Measurements from ENCODE around the gene TEX22.

Gene TEX22

DNA sequence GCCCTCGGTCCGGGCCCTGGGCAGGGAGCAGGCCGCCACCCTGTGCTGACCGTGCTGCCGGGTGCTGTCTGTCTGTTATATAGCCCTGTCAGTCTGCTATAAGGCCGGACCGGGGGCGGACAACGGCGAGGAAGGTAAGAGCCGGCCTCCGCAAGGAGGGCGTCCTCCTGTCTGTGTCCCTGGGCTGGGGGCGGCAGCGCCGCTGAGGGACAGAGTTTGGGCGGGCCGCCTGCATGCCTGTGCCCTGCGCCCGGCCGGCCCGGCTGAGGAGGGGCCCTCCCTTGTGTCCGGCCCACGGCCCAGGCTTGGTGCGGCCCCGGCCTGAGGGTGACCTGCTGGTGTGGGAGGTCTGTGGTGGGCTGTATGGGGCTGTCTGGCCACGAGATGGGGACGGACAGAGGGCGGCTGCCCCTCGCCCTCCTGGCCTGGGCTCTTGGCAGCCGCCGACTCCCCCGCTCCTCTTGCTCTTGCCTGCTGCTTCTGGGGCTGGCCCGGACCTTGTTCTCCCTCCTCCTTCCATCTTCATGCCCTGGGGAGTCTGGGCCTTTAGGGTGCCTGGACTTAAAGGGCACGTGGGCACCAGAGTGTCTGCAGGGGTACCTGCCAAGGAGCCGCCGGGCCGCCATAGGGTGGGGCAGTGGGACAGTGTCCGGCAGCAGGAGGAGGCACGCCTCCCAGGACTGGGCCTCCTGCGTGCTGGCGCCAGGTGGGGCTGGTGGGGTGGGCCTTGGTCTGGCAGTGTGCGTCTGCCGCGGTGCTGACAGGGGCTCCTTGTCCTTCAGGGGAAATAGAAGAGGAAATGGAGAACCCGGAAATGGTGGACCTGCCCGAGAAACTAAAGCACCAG, 51.2 kb downstream of the TEX22 start:
- ChIA-PET POLR2A (no interaction called here), CTCF (interaction anchor here (0.9 to 1.6 kb wide), 5 partner anchors 12 to 78 kb away, joined by 3 to 5 read pairs (median 3); no protein-coding TSS in a partner anchor)
- H3K36me3 ChIP-seq (ENCODE audit: control insufficient read depth in 4 of 4, insufficient read depth in 4 of 4, low read length in 3 of 4) = peaks cover 3 to 75% (median 46%) of the 10 kb centered on the region in 4 experiments
- no peak overlapping the region for H3K27ac ChIP-seq (ENCODE audit: insufficient read depth in 1 of 2, low read depth in 1 of 2, low read length in 2 of 2, poor library complexity in 1 of 2, severe bottlenecking in 2 of 2)
- H3K4me3 ChIP-seq (ENCODE audit: control insufficient read depth in 1 of 7, extremely low read depth in 1 of 7, insufficient read depth in 4 of 7, low read depth in 2 of 7, low read length in 6 of 7) = no peak overlapping the region
- no peak for DNase-seq
- 99% methylated on average over 35 of the region's 47 CpGs for WGBS (ENCODE audit: insufficient coverage)
- no peaks in the 10 kb centered on the region for H3K9me3 ChIP-seq (ENCODE audit: control extremely low read depth in 1 of 5, control insufficient read depth in 4 of 5, insufficient read depth in 2 of 5, low read depth in 1 of 5, low read length in 4 of 5)
- H3K27me3 ChIP-seq (replicated peaks in 2 of 5; ENCODE audit: control insufficient read depth in 4 of 5, insufficient read depth in 5 of 5, low read length in 4 of 5) = no peaks in the 10 kb centered on the region
- no peaks in the 10 kb centered on the region for H3K4me1 ChIP-seq (ENCODE audit: control extremely low read depth in 1 of 4, control insufficient read depth in 4 of 4, insufficient read depth in 4 of 4, low read length in 3 of 4)

DNA sequence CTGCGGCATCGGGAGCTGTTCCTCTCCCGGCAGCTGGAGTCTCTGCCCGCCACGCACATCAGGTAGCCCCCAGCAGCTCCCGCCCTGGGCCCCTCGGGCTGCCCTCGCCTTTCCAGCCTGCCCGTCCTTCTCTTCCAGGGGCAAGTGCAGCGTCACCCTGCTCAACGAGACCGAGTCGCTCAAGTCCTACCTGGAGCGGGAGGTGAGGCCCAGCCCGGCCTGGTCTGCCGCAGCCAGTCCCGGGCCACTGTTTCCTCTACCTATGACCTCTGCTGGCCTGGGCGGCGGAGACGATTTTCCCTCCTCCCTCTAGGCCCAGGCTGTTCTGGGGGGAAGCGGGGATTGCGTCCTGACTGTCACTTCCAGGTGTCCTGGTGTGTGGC, 51.8 kb downstream of the TEX22 start:
- Histone ChIP-seq H3K36me3 (ENCODE audit: control insufficient read depth in 4 of 4, insufficient read depth in 4 of 4, low read length in 3 of 4) (peaks cover 3 to 73% (median 48%) of the 10 kb centered on the region in 4 experiments), H3K27me3 (replicated peaks in 2 of 5; ENCODE audit: control insufficient read depth in 4 of 5, insufficient read depth in 5 of 5, low read length in 4 of 5) (no peaks in the 10 kb centered on the region), H3K4me3 (ENCODE audit: control insufficient read depth in 1 of 7, extremely low read depth in 1 of 7, insufficient read depth in 4 of 7, low read depth in 2 of 7, low read length in 6 of 7) (no peak overlapping the region), H3K4me1 (ENCODE audit: control extremely low read depth in 1 of 4, control insufficient read depth in 4 of 4, insufficient read depth in 4 of 4, low read length in 3 of 4) (no peaks in the 10 kb centered on the region), H3K9me3 (ENCODE audit: control extremely low read depth in 1 of 5, control insufficient read depth in 4 of 5, insufficient read depth in 2 of 5, low read depth in 1 of 5, low read length in 4 of 5) (no peaks in the 10 kb centered on the region), H3K27ac (ENCODE audit: insufficient read depth in 1 of 2, low read depth in 1 of 2, low read length in 2 of 2, poor library complexity in 1 of 2, severe bottlenecking in 2 of 2) (no peak overlapping the region)
- CTCF ChIA-PET = interaction anchor here (0.9 to 1.6 kb wide), 5 partner anchors 13 to 79 kb away, joined by 3 to 5 read pairs (median 3); no protein-coding TSS in a partner anchor
- over 99% methylated on average over 20 of the region's 22 CpGs for WGBS (ENCODE audit: insufficient coverage)
- POLR2A ChIA-PET = no interaction called here
- DNase-seq = no peak

DNA sequence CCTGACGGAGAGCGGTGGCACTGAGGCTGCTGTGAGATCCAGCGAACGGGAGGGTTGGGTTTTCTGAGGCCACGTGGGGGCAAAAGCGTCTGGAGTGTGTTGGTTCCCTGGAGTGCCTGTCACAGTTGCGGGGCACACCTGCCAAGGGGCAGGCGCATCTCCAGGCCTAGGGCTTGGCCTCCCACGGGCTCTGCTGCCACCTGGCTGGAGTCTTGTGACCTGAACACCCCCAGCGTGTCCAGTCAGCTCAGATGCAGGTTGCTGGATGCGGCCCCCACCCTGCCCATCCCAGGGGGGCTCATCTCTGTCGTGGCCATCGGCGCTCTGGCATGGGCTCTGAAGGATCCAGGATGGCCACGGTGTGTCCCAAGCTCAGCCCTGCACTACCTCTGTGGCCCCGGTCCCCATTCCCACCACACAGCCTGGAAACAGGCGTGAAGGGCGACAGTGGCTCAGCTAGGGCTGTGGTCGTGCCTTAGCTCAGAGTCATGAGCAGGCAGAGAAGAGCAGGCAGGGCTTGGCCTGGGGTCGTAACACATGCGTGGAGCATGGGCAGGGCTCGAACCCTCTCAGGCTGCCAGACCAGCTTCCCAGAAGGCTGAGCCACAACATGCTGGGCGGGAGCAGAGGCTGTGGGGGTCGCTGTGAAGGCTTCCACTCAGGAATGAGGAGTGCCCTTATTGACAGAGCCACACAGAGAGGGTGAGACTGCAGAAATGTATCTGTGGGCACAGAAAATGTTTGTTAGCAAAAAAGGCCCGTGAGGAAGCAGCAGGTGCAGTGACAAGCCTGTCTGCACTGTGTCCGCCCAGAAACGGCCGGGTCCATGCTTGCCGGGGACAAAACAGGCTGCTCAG, 52.8 kb downstream of the TEX22 start:
- 95% methylated on average over 27 of the region's 29 CpGs for WGBS (ENCODE audit: insufficient coverage)
- POLR2A ChIA-PET = no interaction called here
- no peak overlapping the region for H3K4me3 ChIP-seq (ENCODE audit: control insufficient read depth in 1 of 7, extremely low read depth in 1 of 7, insufficient read depth in 4 of 7, low read depth in 2 of 7, low read length in 6 of 7)

DNA sequence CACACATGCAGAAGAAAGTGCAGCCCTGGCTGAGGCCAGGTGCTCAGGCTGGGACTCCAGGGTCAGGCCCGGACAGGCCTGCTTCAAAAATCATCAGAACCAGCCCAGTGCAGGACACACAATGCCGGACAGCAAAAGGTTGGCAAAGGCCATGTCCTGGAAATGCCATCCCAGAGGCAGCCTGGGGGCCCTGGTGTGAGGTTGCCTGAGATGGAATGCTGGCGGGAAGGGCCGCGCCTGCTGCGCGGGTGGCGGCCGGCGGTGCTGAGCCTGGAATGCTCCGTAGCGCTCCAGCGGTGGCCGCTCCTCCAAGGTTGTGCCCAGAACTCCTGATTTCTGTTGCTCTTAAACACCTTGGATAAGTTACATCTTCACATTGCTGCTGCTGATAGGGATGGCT, 54.6 kb downstream of the TEX22 start:
- H3K27me3 ChIP-seq (replicated peaks in 2 of 5; ENCODE audit: control insufficient read depth in 4 of 5, insufficient read depth in 5 of 5, low read length in 4 of 5) = no peaks in the 10 kb centered on the region
- H3K4me3 ChIP-seq (ENCODE audit: control insufficient read depth in 1 of 7, extremely low read depth in 1 of 7, insufficient read depth in 4 of 7, low read depth in 2 of 7, low read length in 6 of 7) = no peak overlapping the region
- H3K9me3 ChIP-seq (ENCODE audit: control extremely low read depth in 1 of 5, control insufficient read depth in 4 of 5, insufficient read depth in 2 of 5, low read depth in 1 of 5, low read length in 4 of 5) = no peaks in the 10 kb centered on the region
- ChIA-PET POLR2A (no interaction called here), CTCF (interaction anchor here (0.7 to 2.2 kb wide), 6 partner anchors 18 to 84 kb away, joined by 3 to 9 read pairs (median 4); no protein-coding TSS in a partner anchor)
- DNase-seq = no peak
- H3K36me3 ChIP-seq (ENCODE audit: control insufficient read depth in 4 of 4, insufficient read depth in 4 of 4, low read length in 3 of 4) = peaks cover 3 to 77% (median 49%) of the 10 kb centered on the region in 4 experiments
- H3K27ac ChIP-seq (ENCODE audit: insufficient read depth in 1 of 2, low read depth in 1 of 2, low read length in 2 of 2, poor library complexity in 1 of 2, severe bottlenecking in 2 of 2) = no peak overlapping the region
- H3K4me1 ChIP-seq (ENCODE audit: control extremely low read depth in 1 of 4, control insufficient read depth in 4 of 4, insufficient read depth in 4 of 4, low read length in 3 of 4) = no peaks in the 10 kb centered on the region
- 87% methylated on average over 14 of the region's 14 CpGs for WGBS (ENCODE audit: insufficient coverage)

More for the DNA sequence above, 52.8 kb downstream of the TEX22 start:
- peaks cover 3 to 76% (median 51%) of the 10 kb centered on the region in 4 experiments for H3K36me3 ChIP-seq (ENCODE audit: control insufficient read depth in 4 of 4, insufficient read depth in 4 of 4, low read length in 3 of 4)
- no peaks in the 10 kb centered on the region for H3K9me3 ChIP-seq (ENCODE audit: control extremely low read depth in 1 of 5, control insufficient read depth in 4 of 5, insufficient read depth in 2 of 5, low read depth in 1 of 5, low read length in 4 of 5)
- H3K4me1 ChIP-seq (ENCODE audit: control extremely low read depth in 1 of 4, control insufficient read depth in 4 of 4, insufficient read depth in 4 of 4, low read length in 3 of 4) = no peaks in the 10 kb centered on the region
- no peak overlapping the region for H3K27ac ChIP-seq (ENCODE audit: insufficient read depth in 1 of 2, low read depth in 1 of 2, low read length in 2 of 2, poor library complexity in 1 of 2, severe bottlenecking in 2 of 2)
- DNase-seq = no peak
- CTCF ChIA-PET = interaction anchor here (0.9 to 2.0 kb wide), 4 partner anchors 20 to 39 kb away, joined by 3 to 5 read pairs (median 4); no protein-coding TSS in a partner anchor
- no peaks in the 10 kb centered on the region for H3K27me3 ChIP-seq (replicated peaks in 2 of 5; ENCODE audit: control insufficient read depth in 4 of 5, insufficient read depth in 5 of 5, low read length in 4 of 5)

DNA sequence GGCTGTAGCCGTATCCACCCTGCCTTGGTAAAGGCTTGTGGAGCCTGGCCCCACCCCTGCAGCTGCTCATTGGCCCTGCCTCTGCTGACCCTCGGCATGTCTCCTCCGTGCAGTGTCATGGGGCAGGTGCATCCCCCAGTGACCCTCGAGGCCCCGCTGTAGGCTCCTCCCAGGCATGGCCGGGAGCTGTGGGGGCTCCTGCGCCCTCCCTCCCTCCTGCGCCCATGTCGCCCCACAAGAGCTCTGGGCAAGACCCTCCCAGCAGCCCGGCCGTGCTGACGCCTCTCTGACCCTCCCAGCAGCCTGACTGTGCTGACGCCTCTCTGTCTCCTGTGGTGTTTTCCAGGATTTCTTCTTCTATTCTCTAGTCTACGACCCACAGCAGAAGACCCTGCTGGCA, 55.5 kb downstream of the TEX22 start:
- Histone ChIP-seq H3K27ac (ENCODE audit: insufficient read depth in 1 of 2, low read depth in 1 of 2, low read length in 2 of 2, poor library complexity in 1 of 2, severe bottlenecking in 2 of 2) (no peak overlapping the region), H3K4me3 (ENCODE audit: control insufficient read depth in 1 of 7, extremely low read depth in 1 of 7, insufficient read depth in 4 of 7, low read depth in 2 of 7, low read length in 6 of 7) (no peak overlapping the region), H3K27me3 (replicated peaks in 2 of 5; ENCODE audit: control insufficient read depth in 4 of 5, insufficient read depth in 5 of 5, low read length in 4 of 5) (no peaks in the 10 kb centered on the region), H3K36me3 (ENCODE audit: control insufficient read depth in 4 of 4, insufficient read depth in 4 of 4, low read length in 3 of 4) (peaks cover 3 to 82% (median 55%) of the 10 kb centered on the region in 4 experiments), H3K4me1 (ENCODE audit: control extremely low read depth in 1 of 4, control insufficient read depth in 4 of 4, insufficient read depth in 4 of 4, low read length in 3 of 4) (no peaks in the 10 kb centered on the region), H3K9me3 (ENCODE audit: control extremely low read depth in 1 of 5, control insufficient read depth in 4 of 5, insufficient read depth in 2 of 5, low read depth in 1 of 5, low read length in 4 of 5) (no peaks in the 10 kb centered on the region)
- ChIA-PET CTCF (interaction anchor here (0.9 to 2.2 kb wide), 2 partner anchors 17 to 19 kb away, joined by 3 to 9 read pairs; no protein-coding TSS in a partner anchor), POLR2A (no interaction called here)
- 97% methylated on average over 12 of the region's 14 CpGs for WGBS (ENCODE audit: insufficient coverage)
- no peak for DNase-seq

DNA sequence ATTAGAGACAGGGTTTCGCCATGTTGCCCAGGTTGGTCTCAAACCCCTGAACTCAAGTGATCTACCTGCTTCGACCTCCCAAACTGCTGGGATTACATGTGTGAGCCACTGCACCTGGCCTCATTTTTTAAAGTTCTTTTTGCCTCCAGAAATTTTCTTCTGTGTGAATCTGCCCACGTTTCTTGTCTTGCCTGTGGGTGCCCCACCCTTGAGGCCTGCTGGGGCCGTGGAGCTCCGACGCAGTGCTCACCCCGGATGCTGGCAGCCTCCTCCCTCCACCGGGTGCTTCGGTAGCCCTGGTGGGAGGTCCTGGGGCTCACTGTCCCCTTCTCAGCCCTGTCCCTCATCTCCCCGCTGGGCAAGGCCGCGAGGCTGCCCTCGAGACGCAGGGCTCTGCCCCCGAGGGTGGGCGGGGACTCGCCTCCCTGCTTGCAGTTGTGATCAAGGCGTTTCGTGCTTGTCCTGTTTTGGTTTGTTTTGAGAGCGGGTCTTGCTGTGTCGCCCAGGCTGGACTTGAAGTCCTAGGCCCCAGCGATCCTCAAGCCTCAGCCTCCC, 56.8 kb downstream of the TEX22 start:
- 96% methylated on average over 19 of the region's 22 CpGs for WGBS (ENCODE audit: insufficient coverage)
- Histone ChIP-seq H3K4me1 (ENCODE audit: control extremely low read depth in 1 of 4, control insufficient read depth in 4 of 4, insufficient read depth in 4 of 4, low read length in 3 of 4) (no peaks in the 10 kb centered on the region), H3K27ac (ENCODE audit: insufficient read depth in 1 of 2, low read depth in 1 of 2, low read length in 2 of 2, poor library complexity in 1 of 2, severe bottlenecking in 2 of 2) (no peak overlapping the region), H3K9me3 (ENCODE audit: control extremely low read depth in 1 of 5, control insufficient read depth in 4 of 5, insufficient read depth in 2 of 5, low read depth in 1 of 5, low read length in 4 of 5) (no peaks in the 10 kb centered on the region), H3K4me3 (ENCODE audit: control insufficient read depth in 1 of 7, extremely low read depth in 1 of 7, insufficient read depth in 4 of 7, low read depth in 2 of 7, low read length in 6 of 7) (no peak overlapping the region), H3K36me3 (ENCODE audit: control insufficient read depth in 4 of 4, insufficient read depth in 4 of 4, low read length in 3 of 4) (peaks cover 3 to 72% (median 51%) of the 10 kb centered on the region in 4 experiments), H3K27me3 (replicated peaks in 2 of 5; ENCODE audit: control insufficient read depth in 4 of 5, insufficient read depth in 5 of 5, low read length in 4 of 5) (no peaks in the 10 kb centered on the region)
- POLR2A ChIA-PET = no interaction called here
- DNase-seq = no peak
- CTCF ChIA-PET = no interaction called here
